Esophagus mucosa (tissue), 1 donor: ENCODE results near the gene C1QTNF1. TPM values are rescaled to one million over a fixed set of nuclear protein-coding genes. Genes with fewer than 3 reads are reported as not detected.

Source experiments
- ATAC-seq: fragments of 200-7000 bp; cut with Tn5 transposase; one replicate; pipeline ENCODE4 v1.9.1; 2020
- total RNA-seq: library from RNA; stranded (reverse); gene quantifications from one replicate; pipeline ENCODE4 v1.2.4, GENCODE V29; 2023
- donor health status: DM: yes; HTN: yes; CAD: no.

The C1QTNF1 gene
- total RNA-seq, 1 donor from 2014 or later = 4.1 TPM

GRCh38 chr17:79097226-79098055, 73.5 kb downstream of the C1QTNF1 start:
- ATAC-seq = no peak

DNA sequence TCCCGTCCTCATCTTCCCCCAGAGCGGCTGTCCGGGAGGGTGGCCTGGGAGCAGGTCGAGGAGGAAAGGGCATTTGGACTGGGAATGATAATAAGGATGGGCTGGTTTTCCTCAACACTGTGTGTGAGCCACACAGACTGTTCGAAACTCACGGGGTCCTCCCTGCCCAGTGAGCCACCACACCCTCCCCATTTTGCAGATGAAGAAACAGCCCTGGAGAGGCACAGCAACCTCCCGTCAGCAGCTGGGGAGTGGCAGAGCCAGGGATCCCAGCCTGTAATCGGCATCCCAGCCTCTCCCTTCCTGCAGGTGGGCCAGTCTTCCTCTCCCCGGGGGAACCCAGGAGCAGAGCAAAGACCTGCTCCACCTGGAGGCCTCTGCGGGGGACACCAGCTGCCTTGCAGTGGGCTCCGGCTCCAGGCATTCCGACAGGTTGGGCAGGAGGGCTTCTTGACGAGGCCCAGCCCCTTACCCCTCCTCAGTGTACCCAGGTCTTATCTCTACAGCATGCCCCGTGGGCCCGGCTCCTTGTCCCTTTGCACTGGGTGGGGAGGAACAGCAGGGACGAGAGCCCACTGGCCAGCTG, 74.4 kb downstream of the C1QTNF1 start:
- ATAC-seq = no peak

Other genes starting within 250 kb of the C1QTNF1 start
- 54.7 TPM for gene CYTH1, start 241.9 kb upstream of the C1QTNF1 start, total RNA-seq
- gene USP36, start 183.4 kb upstream of the C1QTNF1 start, total RNA-seq = 26.4 TPM
- gene CEP295NL, start 121.0 kb upstream of the C1QTNF1 start, total RNA-seq = 1.7 TPM
- gene TIMP2, start 98.8 kb upstream of the C1QTNF1 start, total RNA-seq = 16.1 TPM
- 193 TPM for gene LGALS3BP, start 44.2 kb upstream of the C1QTNF1 start, total RNA-seq
- gene CANT1, start 14.4 kb upstream of the C1QTNF1 start, total RNA-seq = 55.5 TPM
- gene ENGASE, start 50.7 kb downstream of the C1QTNF1 start, total RNA-seq = 6.5 TPM